Pancreas (tissue), 10 donors: ENCODE measurements around the gene CCDC136. TPM values are rescaled to one million over a fixed set of nuclear protein-coding genes. Genes with fewer than 3 reads are reported as not detected.

ENCODE experiments used
- ATAC-seq, 4 donors: fragments of 200-7000 bp; cut with Tn5 transposase; one replicate each; pipeline versions ENCODE4 v1.8.0 to v1.9.1; 2020; ENCODE audit warnings: mild to moderate bottlenecking in 4 of 4, moderate library complexity in 4 of 4
- DNase-seq, 6 donors: peaks; one replicate each; pipeline ENCODE4 v3.0.0-alpha.2; 2020
- FAIRE-seq: peaks from 2 replicates; lab custom pipeline; 2012; peaks lifted over from hg19 to GRCh38; lab: Jason Lieb, UNC
- H3K27ac ChIP-seq, 4 donors: fragments of 200-600 bp; sonication (generic); 1 replicate in 3 of 4; 2 replicates in 1 of 4; pipeline versions ENCODE4 v1.5.0 to v1.8.0; 2020
- H3K27me3 ChIP-seq, 4 donors: fragments of 200-600 bp; one replicate each; pipeline ENCODE4 v1.8.0; 2021
- H3K36me3 ChIP-seq, 3 donors: fragments of 200-600 bp; sonication (generic) in 1 of 3; one replicate each; pipeline versions ENCODE4 v1.5.0 to v1.8.0; 2020 to 2021
- H3K4me1 ChIP-seq, 3 donors: fragments of 200-600 bp; one replicate each; pipeline ENCODE4 v1.8.0; 2021
- H3K4me3 ChIP-seq, 4 donors: fragments of 200-600 bp; sonication (generic) in 2 of 4; one replicate each; pipeline versions ENCODE4 v1.5.0 to v1.8.0; 2020 to 2021
- H3K9me3 ChIP-seq, 4 donors: fragments of 200-600 bp; one replicate each; pipeline ENCODE4 v1.8.0; 2021
- CTCF ChIP-seq, 4 donors: fragments of 200-600 bp; sonication (generic) in 3 of 4; IDR thresholded peaks; one replicate each; pipeline versions ENCODE4 v1.5.0 to v1.8.0; 2021; ENCODE audit warnings: antibody characterized with exemption in 4 of 4
- WGBS, 2 donors: extraction: QIAGEN DNeasy Blood & Tissue Kit; methylation state at CpG; one replicate each; pipeline ENCODE4 v1.1.7; 2013; 5-methylcytosine and 5-hydroxymethylcytosine counted together
- intact Hi-C, 3 donors: fragments of 100-400 bp; cut with DNase I; formaldehyde crosslinking; loops; one replicate each; pipeline versions ENCODE4 v1.11.1 to v1.14.2; 2022
- polyA plus RNA-seq, 2 donors: library from polyadenylated mRNA; stranded (reverse); fragments of 200-250 nt; gene quantifications; one replicate each; pipeline ENCODE4 v1.2.3, GENCODE V29; 2013
- total RNA-seq, 6 donors: library from RNA; stranded (reverse); fragmentation: NEBNext Ultra II Directional in 4 of 6; extraction: Animal tissue kit (Norgen Biotek cat#: 25700) in 4 of 6; gene quantifications; one replicate each; pipeline versions ENCODE4 v1.2.1 to v1.2.4, GENCODE V29; 2021 to 2023
- donor health status: healthy with polysubstance abuse.
- donor health status: DM: no; HTN: no; CAD: no; lungs with moderate emphysema.
- donor health status: DM: no; HTN: no; CAD: no.
- donor health status: control.
- donor health status: control.
- donor health status: Bipolar disorder and iron deficiency.
- donor health status: DM: yes; HTN: yes; CAD: no.
- donor health status: DM: no; HTN: no; CAD: no.
- donor health status: DM: no; HTN: no; CAD: no.
- donor health status: DM: yes; HTN: yes; CAD: no.

The CCDC136 gene
- total and polyA plus RNA-seq, 8 donors = 0.66 to 2.9 (median 1.3) TPM

- ATAC-seq (peak in 3 of 4 donors; percentile 1 to 19 (median 13)), DNase-seq (peak in 1 of 6 donors; percentile 64), FAIRE-seq (no peak)
- H3K27ac ChIP-seq = no peak overlapping the region
- intact Hi-C loops = loop anchor here in 1 of 3 donors (10.0 kb wide), 1 partner anchor 255 kb away; no protein-coding TSS in a partner anchor
- peak overlapping the region; percentile 33 to 80 (median 68) for H3K4me3 ChIP-seq
- WGBS, 2 donors = 10 to 17% methylated on average over 12 to 30 of the region's 30 CpGs
- H3K4me1 ChIP-seq = peaks cover 0 to 7% (median 5%) of the 10 kb centered on the region in 3 donors
- no peaks in the 10 kb centered on the region for H3K27me3 ChIP-seq
- H3K36me3 ChIP-seq = no peaks in the 10 kb centered on the region
- H3K9me3 ChIP-seq = no peaks in the 10 kb centered on the region
- no peak for TF ChIP-seq CTCF (IDR thresholded peaks at IDR 0.05)
These were observed 78.1 kb downstream of the CCDC136 start for GRCh38 chr7:128869944-128870285.

- no peaks in the 10 kb centered on the region for H3K36me3 ChIP-seq
- intact Hi-C loops = loop anchor here in 1 of 3 donors (10.0 kb wide), 1 partner anchor 256 kb away; no protein-coding TSS in a partner anchor
- 95 to 96% methylated on average over 5 of the region's 5 CpGs for WGBS, 2 donors
- FAIRE-seq (no peak), ATAC-seq (no peak), DNase-seq (peak in 1 of 6 donors; percentile 5)
- no peak overlapping the region for H3K27ac ChIP-seq
- no peak for TF ChIP-seq CTCF (IDR thresholded peaks at IDR 0.05)
- no peak overlapping the region for H3K4me3 ChIP-seq
- H3K4me1 ChIP-seq = peaks cover 0 to 7% (median 5%) of the 10 kb centered on the region in 3 donors
- H3K9me3 ChIP-seq = no peaks in the 10 kb centered on the region
- no peaks in the 10 kb centered on the region for H3K27me3 ChIP-seq
These were observed 79.3 kb downstream of the CCDC136 start for GRCh38 chr7:128871050-128871449.

Other genes with a start within 250 kb of the CCDC136 start
- 1 to 10 TPM; 1.1 to 1.4 (median 1.4) TPM for gene GARIN1A, start 119.7 kb upstream of the CCDC136 start, total RNA-seq
- gene GARIN1A, start 119.7 kb upstream of the CCDC136 start, polyA plus RNA-seq = 1 to 10 TPM; 3.1 to 5.7 TPM
- gene CALU, start 52.6 kb upstream of the CCDC136 start, total RNA-seq = 10 to 100 TPM; 15.0 to 46.0 (median 30.4) TPM
- 10 to 100 TPM in 1 of 2 donors, 1 to 10 TPM in 1; 8.7 to 15.4 TPM for gene CALU, start 52.6 kb upstream of the CCDC136 start, polyA plus RNA-seq
- not detected for gene OPN1SW, start 16.2 kb upstream of the CCDC136 start, total RNA-seq
- gene OPN1SW, start 16.2 kb upstream of the CCDC136 start, polyA plus RNA-seq = not detected
- 1 to 10 TPM in 3 of 6 donors, under 1 TPM in 3; 0.28 to 2.3 (median 1.0) TPM for gene FLNC, start 38.4 kb downstream of the CCDC136 start, total RNA-seq
- 1 to 10 TPM in 1 of 2 donors, under 1 TPM in 1; 0.82 to 2.1 TPM for gene FLNC, start 38.4 kb downstream of the CCDC136 start, polyA plus RNA-seq
- 10 to 100 TPM; 28.1 to 66.8 (median 37.7) TPM for gene ATP6V1F, start 70.9 kb downstream of the CCDC136 start, total RNA-seq
- gene ATP6V1F, start 70.9 kb downstream of the CCDC136 start, polyA plus RNA-seq = 10 to 100 TPM; 94.8 to 96.9 TPM
- gene KCP, start 118.7 kb downstream of the CCDC136 start, total RNA-seq = under 1 TPM; 0.08 to 0.46 (median 0.30) TPM
- gene KCP, start 118.7 kb downstream of the CCDC136 start, polyA plus RNA-seq = under 1 TPM; 0.33 to 0.95 TPM
- 10 to 100 TPM in 1 of 6 donors, 1 to 10 TPM in 5; 3.2 to 12.4 (median 4.3) TPM for gene IRF5, start 146.0 kb downstream of the CCDC136 start, total RNA-seq
- 1 to 10 TPM; 6.4 to 8.1 TPM for gene IRF5, start 146.0 kb downstream of the CCDC136 start, polyA plus RNA-seq